ENCODE results near the gene PIRT.

- TF ChIP-seq, protein P1, sequence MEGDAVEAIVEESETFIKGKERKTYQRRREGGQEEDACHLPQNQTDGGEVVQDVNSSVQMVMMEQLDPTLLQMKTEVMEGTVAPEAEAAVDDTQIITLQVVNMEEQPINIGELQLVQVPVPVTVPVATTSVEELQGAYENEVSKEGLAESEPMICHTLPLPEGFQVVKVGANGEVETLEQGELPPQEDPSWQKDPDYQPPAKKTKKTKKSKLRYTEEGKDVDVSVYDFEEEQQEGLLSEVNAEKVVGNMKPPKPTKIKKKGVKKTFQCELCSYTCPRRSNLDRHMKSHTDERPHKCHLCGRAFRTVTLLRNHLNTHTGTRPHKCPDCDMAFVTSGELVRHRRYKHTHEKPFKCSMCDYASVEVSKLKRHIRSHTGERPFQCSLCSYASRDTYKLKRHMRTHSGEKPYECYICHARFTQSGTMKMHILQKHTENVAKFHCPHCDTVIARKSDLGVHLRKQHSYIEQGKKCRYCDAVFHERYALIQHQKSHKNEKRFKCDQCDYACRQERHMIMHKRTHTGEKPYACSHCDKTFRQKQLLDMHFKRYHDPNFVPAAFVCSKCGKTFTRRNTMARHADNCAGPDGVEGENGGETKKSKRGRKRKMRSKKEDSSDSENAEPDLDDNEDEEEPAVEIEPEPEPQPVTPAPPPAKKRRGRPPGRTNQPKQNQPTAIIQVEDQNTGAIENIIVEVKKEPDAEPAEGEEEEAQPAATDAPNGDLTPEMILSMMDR (IDR thresholded peaks at IDR 0.05 in 8 of 11, conservative IDR thresholded peaks at IDR 0.05 in 3 of 11), result no peak
- no peak for TF ChIP-seq POLR2A (IDR thresholded peaks at IDR 0.05)
These were observed 5.9 kb upstream of the PIRT start for GRCh38 chr17:10843811-10844210.

Data from spleen (tissue), 7 donors.